ENCODE results near the gene HIGD1C. TPM values are rescaled to one million over a fixed set of nuclear protein-coding genes. Genes with fewer than 3 reads are reported as not detected.
"Not testable (repeated sequence)": the region's sequence is repeated elsewhere in the genome, so short reads cannot be mapped to it uniquely, and the experiment has no call there.

HIGD1C gene
- total RNA-seq, 1 donor from 2014 or later: not detected

- intact Hi-C loops (cut with DNase I): no loop called here
- Histone ChIP-seq H3K4me3 (no peak overlapping the region), H3K36me3 (no peaks in the 10 kb centered on the region), H3K27me3 (no peaks in the 10 kb centered on the region), H3K27ac (no peak overlapping the region), H3K4me1 (peaks cover 3 to 5% of the 10 kb centered on the region in 2 donors), H3K9me3 (no peaks in the 10 kb centered on the region)
- DNase-seq (ENCODE audit: low spot score in 2 of 2): no peak
- no peak for TF ChIP-seq CTCF (IDR thresholded peaks at IDR 0.05)
Measured at GRCh38 chr12:51013441-51013840, 61.1 kb downstream of the HIGD1C start.

DNA sequence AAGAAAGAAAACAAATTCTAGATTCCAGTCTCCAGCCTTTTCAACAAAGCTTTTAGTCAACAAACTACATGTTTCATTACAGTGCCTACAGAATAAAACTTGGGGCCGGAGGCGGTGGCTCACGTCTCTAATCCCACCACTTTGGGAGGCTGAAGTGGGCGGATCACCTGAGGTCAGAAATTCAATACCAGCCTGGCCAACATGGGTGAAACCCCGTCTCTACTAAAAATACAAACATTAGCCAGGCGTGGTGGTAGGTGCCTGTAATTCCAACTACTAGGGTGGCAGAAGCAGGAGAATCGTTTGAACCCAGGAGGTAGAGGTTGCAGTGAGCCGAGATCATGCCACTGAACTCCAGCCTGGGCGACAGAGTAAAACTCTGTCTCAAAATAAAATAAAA is 62.1 kb downstream of the HIGD1C start:
- DNase-seq (ENCODE audit: low spot score in 2 of 2); H3K27ac ChIP-seq; intact Hi-C loops (cut with DNase I): not testable (repeated sequence)

DNA sequence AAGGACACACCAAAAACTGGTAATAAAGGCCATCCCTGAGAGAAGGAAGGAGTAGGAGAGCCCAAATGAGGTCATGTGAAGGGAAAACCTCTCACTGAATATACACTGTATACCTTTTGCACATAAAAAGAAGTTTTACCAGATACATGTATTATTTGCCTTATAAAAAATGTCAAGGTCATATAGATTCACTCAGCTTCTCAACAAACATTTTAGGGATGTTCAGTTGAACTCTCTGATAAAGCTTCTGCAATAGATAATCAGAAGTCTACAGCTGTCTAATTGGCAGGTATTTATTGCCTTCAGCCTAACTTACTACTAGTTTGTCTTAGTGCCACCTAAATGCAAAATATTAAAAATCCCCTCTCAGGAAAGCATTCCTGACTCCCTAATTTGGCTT is 65.1 kb downstream of the HIGD1C start:
- intact Hi-C loops (cut with DNase I): no loop called here
- H3K36me3 ChIP-seq: no peaks in the 10 kb centered on the region

More for the DNA sequence above, 62.1 kb downstream of the HIGD1C start:
- H3K36me3 ChIP-seq, H3K9me3 ChIP-seq, H3K4me1 ChIP-seq, H3K27me3 ChIP-seq, H3K4me3 ChIP-seq: not testable (repeated sequence)

DNA sequence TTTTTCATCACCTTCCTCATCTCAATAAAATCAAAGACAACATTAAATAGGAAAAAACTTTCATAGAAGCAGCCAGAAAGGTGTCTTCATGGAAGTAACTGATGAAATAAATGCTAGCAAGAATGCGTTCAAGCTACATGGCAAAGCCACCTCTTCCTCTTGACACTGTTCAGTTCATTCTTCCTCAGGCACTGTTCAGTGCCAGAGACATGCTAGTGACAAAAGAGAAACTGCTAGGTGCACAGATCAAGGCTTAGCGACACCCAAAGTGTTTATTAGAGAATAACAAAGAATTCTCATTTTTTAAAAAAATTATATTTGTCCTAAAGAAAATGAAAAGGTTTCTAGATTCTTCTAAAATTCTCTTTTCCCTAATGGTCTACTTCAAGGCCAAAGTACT is 66.6 kb downstream of the HIGD1C start:
- H3K27me3 ChIP-seq: no peaks in the 10 kb centered on the region
- DNase-seq (ENCODE audit: low spot score in 2 of 2): no peak
- H3K4me1 ChIP-seq: peaks cover 6 to 15% of the 10 kb centered on the region in 2 donors
- intact Hi-C loops (cut with DNase I): no loop called here
- no peak overlapping the region for H3K27ac ChIP-seq
- no peak for TF ChIP-seq CTCF (IDR thresholded peaks at IDR 0.05)
- no peak overlapping the region for H3K4me3 ChIP-seq
- no peaks in the 10 kb centered on the region for H3K36me3 ChIP-seq
- no peaks in the 10 kb centered on the region for H3K9me3 ChIP-seq

More for the DNA sequence above, 65.1 kb downstream of the HIGD1C start:
- no peak for DNase-seq (ENCODE audit: low spot score in 2 of 2)
- Histone ChIP-seq H3K9me3 (no peaks in the 10 kb centered on the region), H3K4me1 (peaks cover 0 to 5% of the 10 kb centered on the region in 2 donors), H3K27me3 (no peaks in the 10 kb centered on the region), H3K27ac (no peak overlapping the region), H3K4me3 (no peak overlapping the region)
- TF ChIP-seq CTCF (IDR thresholded peaks at IDR 0.05): no peak

DNA sequence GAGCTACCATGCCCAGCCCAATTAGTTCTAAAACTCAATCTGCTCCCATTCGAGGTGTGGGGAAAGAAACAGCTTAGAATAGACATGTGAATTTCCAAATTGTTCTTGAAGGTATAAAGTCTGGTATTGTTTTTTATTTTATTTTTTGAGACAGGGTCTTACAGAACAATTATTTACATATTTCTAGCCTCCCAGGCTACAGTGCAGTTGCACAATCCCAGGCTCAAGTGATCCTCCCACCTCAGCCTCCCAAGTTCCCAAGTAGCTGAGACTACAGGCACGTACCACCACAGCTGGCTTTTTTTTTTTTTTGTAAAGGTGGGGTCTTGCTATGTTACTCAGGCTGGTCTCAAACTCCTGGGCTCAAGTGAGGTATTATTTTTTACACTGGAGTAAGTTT is 67.6 kb downstream of the HIGD1C start:
- no peak overlapping the region for H3K4me3 ChIP-seq
- no peak for TF ChIP-seq CTCF (IDR thresholded peaks at IDR 0.05)
- H3K36me3 ChIP-seq: no peaks in the 10 kb centered on the region
- H3K27me3 ChIP-seq: no peaks in the 10 kb centered on the region
- peaks cover 6 to 15% of the 10 kb centered on the region in 2 donors for H3K4me1 ChIP-seq
- no peak overlapping the region for H3K27ac ChIP-seq
- intact Hi-C loops (cut with DNase I): loop anchor here (10.0 kb wide), 1 partner anchor 515 kb away; the partner anchor contains the start of gene DIP2B
- peak in 1 of 2 donors; percentile 22 for DNase-seq (ENCODE audit: low spot score in 2 of 2)
- H3K9me3 ChIP-seq: no peaks in the 10 kb centered on the region

Other genes with a start within 250 kb of the HIGD1C start
- gene ATF1, start 188.4 kb upstream of the HIGD1C start, total RNA-seq: 6.8 TPM
- not detected for gene TMPRSS12, start 109.6 kb upstream of the HIGD1C start, total RNA-seq
- gene SLC11A2, start 73.8 kb downstream of the HIGD1C start, total RNA-seq: 21.5 TPM
- gene LETMD1, start 95.8 kb downstream of the HIGD1C start, total RNA-seq: 8.6 TPM
- 13.6 TPM for gene CSRNP2, start 131.1 kb downstream of the HIGD1C start, total RNA-seq
- gene TFCP2, start 220.6 kb downstream of the HIGD1C start, total RNA-seq: 3.0 TPM

All from ascending aorta (tissue), 2 donors.